ENCODE results near the gene CDCA4. TPM values are rescaled to one million over a fixed set of nuclear protein-coding genes. Genes with fewer than 3 reads are reported as not detected.

CDCA4 gene
- total and polyA plus RNA-seq, 7 experiments from 2014 or later = 8.0 to 47.8 (median 13.2) TPM

GRCh38 chr14:104985675-104986486, 35.0 kb downstream of the CDCA4 start, which contains the start of gene CLBA1:
Gene CLBA1 (plus strand): TSS chr14:104985788. CDS start chr14:104986432, 644 bp downstream.
- Mint-ChIP-seq H3K9me3 (no peaks in the 10 kb centered on the region), H3K4me3 (peak within 1 kb of the TSS; percentile 64 to 86 (median 76)), H3K4me1 (peaks cover 0 to 9% (median 4%) of the 10 kb centered on the region in 7 donors), H3K36me3 (no peaks in the 10 kb centered on the region), H3K27ac (peak within 1 kb of the TSS in 8 of 9 donors; percentile 74 to 89 (median 86)), H3K27me3 (peaks cover 0 to 5% (median 4%) of the 10 kb centered on the region in 5 donors)
- intact Hi-C loops (cut with micrococcal nuclease) = loop anchor here (1.0 to 5.0 kb wide), 8 partner anchors 35 to 505 kb away; partner anchors contain the start of genes CDCA4 (in 2 of the 2), BRF1 (in 1 of the 2), GPR132 (in 1 of the 2) and TEDC1 (in 1 of the 2)
- Histone ChIP-seq H3K4me1 (ENCODE audit: control insufficient read depth in 2 of 2, insufficient read depth in 2 of 2, low read length in 2 of 2) (no peaks in the 10 kb centered on the region), H3K27ac (ENCODE audit: low read depth, low read length) (peak within 1 kb of the TSS; percentile 72), H3K4me3 (ENCODE audit: low read length) (peak within 1 kb of the TSS; percentile 56), H3K9me3 (ENCODE audit: control insufficient read depth in 2 of 3, low read length in 3 of 3) (no peaks in the 10 kb centered on the region), H3K36me3 (ENCODE audit: control insufficient read depth in 2 of 3, insufficient read depth in 3 of 3, low read length in 3 of 3) (no peaks in the 10 kb centered on the region), H3K27me3 (ENCODE audit: control insufficient read depth in 2 of 2, insufficient read depth in 2 of 2, low read length in 2 of 2) (no peaks in the 10 kb centered on the region)
- peak; percentile 81 to 90 (median 89) for DNase-seq
- ChIA-PET POLR2A (interaction anchor here (1.1 to 1.8 kb wide), 2 partner anchors 33 to 79 kb away, joined by 4 to 5 read pairs; partner anchors contain the start of gene GPR132), CTCF (interaction anchor here (0.7 to 1.8 kb wide), 4 partner anchors 9 to 196 kb away, joined by 3 to 4 read pairs (median 4); no protein-coding TSS in a partner anchor)
- peak; percentile 96 for ATAC-seq

DNA sequence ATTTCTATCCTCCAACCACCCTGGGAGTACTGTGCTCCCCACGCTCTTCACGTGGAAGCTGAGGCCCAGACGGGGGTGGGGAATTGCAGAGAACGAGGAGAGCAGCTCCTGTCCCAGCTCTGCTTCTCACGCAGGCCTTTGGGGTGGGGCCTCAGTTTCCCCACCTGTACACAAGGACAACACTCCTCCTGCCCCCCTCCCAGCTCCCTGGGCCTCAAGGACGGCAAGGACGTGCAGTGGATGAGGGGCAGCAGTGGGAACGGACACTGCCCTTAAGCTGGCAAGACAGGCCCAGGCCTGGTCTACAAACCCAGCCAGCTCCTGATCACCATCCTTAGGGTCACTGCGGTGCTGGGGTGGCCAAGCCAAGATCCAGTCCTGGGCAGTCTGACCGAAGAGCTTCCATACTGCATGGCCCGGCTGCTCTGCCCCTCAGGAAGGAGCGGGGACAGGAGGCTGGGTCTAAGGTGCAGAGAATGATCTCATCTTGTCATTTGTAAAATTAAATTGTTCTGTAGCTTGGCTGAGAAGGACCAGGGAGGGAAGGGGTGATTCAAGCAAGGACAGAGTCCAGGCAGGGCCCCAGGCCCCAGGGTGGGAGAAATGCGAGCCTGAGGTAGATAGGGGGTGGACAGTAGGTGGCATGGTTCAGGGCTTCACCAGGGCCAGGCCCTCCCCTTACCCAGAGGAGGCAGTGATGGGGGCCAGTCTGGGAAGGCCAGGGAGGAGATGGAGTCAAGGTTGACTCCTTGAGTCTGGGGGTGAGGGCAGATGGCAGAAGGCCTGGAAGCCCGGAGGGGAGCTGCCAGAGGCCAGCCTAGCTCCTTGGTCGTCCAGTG, 36.6 kb downstream of the CDCA4 start:
- ChIA-PET CTCF (interaction anchor here (1.6 to 1.8 kb wide), 3 partner anchors 48 to 83 kb away, joined by 4 read pairs; no protein-coding TSS in a partner anchor), POLR2A (interaction anchor here (0.8 to 1.8 kb wide), 5 partner anchors 35 to 102 kb away, joined by 3 to 8 read pairs (median 4); no protein-coding TSS in a partner anchor)
- Mint-ChIP-seq H3K4me1 (peaks cover 0 to 13% (median 4%) of the 10 kb centered on the region in 7 donors), H3K27me3 (peaks cover 0 to 11% (median 5%) of the 10 kb centered on the region in 5 donors), H3K9me3 (no peaks in the 10 kb centered on the region), H3K36me3 (no peaks in the 10 kb centered on the region), H3K4me3 (peak overlapping the region; percentile 60 to 86 (median 76)), H3K27ac (peak overlapping the region in 8 of 9 donors; percentile 74 to 88 (median 84))
- Histone ChIP-seq H3K4me3 (ENCODE audit: low read length) (no peak overlapping the region), H3K9me3 (ENCODE audit: control insufficient read depth in 2 of 3, low read length in 3 of 3) (no peaks in the 10 kb centered on the region), H3K36me3 (ENCODE audit: control insufficient read depth in 2 of 3, insufficient read depth in 3 of 3, low read length in 3 of 3) (no peaks in the 10 kb centered on the region), H3K27me3 (ENCODE audit: control insufficient read depth in 2 of 2, insufficient read depth in 2 of 2, low read length in 2 of 2) (no peaks in the 10 kb centered on the region), H3K4me1 (ENCODE audit: control insufficient read depth in 2 of 2, insufficient read depth in 2 of 2, low read length in 2 of 2) (no peaks in the 10 kb centered on the region), H3K27ac (ENCODE audit: low read depth, low read length) (no peak overlapping the region)
- no peak for DNase-seq
- intact Hi-C loops (cut with micrococcal nuclease) = loop anchor here in 1 of 2 donors (2.0 kb wide), 4 partner anchors 51 to 507 kb away; partner anchors contain the start of gene TEDC1
- ATAC-seq = no peak

DNA sequence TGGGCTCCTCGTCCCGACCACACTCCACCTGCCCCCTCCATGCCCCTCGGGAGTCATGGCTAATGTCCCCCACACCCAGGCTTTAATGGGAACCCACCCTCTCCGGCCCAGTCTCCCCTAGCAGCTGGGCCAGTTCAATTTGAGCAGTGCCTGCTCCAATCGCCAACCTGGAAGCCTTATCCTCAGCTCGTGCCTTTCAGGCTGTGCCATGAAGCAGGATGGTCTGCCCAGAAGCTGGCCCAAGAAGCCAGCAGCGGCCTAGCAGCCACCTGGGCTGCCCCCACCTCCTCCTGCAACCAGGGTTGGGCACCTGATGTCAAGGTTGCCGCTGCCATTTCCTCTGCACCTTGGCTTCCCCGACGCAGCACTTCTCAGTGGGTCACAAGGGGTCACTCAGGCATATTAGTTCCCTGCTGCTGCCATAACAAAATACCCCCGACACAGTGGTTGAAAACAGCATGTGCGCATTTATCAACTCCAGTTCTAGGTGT, 37.6 kb downstream of the CDCA4 start:
- H3K9me3 Mint-ChIP-seq = no peaks in the 10 kb centered on the region
- ChIA-PET POLR2A (interaction anchor here (1.1 kb wide), 1 partner anchor 84 kb away, joined by 3 read pairs; no protein-coding TSS in a partner anchor), CTCF (no interaction called here)
- no peaks in the 10 kb centered on the region for H3K36me3 ChIP-seq (ENCODE audit: control insufficient read depth in 2 of 3, insufficient read depth in 3 of 3, low read length in 3 of 3)
- intact Hi-C loops (cut with micrococcal nuclease) = no loop called here
- H3K27me3 ChIP-seq (ENCODE audit: control insufficient read depth in 2 of 2, insufficient read depth in 2 of 2, low read length in 2 of 2) = no peaks in the 10 kb centered on the region
- no peak for DNase-seq
- no peaks in the 10 kb centered on the region for H3K36me3 Mint-ChIP-seq
- peak overlapping the region in 4 of 9 donors; percentile 21 to 72 (median 57) for H3K27ac Mint-ChIP-seq
- peak overlapping the region in 1 of 10 donors; percentile 25 for H3K4me3 Mint-ChIP-seq
- H3K27ac ChIP-seq (ENCODE audit: low read depth, low read length) = no peak overlapping the region
- H3K9me3 ChIP-seq (ENCODE audit: control insufficient read depth in 2 of 3, low read length in 3 of 3) = no peaks in the 10 kb centered on the region
- peaks cover 0 to 13% (median 9%) of the 10 kb centered on the region in 7 donors for H3K4me1 Mint-ChIP-seq
- H3K4me3 ChIP-seq (ENCODE audit: low read length) = no peak overlapping the region
- peaks cover 0 to 19% (median 8%) of the 10 kb centered on the region in 5 donors for H3K27me3 Mint-ChIP-seq
- no peaks in the 10 kb centered on the region for H3K4me1 ChIP-seq (ENCODE audit: control insufficient read depth in 2 of 2, insufficient read depth in 2 of 2, low read length in 2 of 2)
- no peak for ATAC-seq

DNA sequence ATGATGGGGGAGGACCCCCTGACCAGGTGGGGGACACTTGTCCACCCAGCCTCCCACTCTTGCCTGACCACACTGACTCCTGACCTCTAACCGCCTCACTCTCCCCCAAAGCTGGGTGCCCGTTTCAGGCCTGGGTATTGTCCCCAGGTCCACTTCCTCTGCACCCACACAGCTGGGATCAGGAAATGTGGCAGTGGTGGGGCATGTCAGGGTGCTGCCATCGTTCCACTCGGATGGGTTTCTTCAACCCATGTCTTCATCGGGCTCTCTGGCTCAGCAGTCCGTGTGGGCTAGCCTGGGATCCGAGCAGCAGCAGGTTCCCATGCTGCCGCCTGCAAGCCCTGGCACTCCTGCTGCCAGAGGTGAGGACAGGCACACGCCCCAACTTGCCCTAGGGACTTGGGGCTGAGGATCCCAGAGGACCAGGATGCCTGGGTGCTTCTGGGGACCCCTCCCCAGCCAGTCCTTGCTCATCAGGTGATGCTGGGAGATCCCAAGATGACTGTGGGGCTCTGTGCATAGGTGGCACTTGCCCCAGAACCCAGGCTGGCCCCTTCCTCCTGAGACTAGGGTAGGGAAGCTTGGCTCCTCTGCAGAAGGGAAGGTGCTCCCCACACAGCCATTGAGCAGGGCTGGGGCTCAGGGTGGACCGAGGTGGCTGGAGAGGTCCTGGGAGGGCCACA, 38.2 kb downstream of the CDCA4 start:
- intact Hi-C loops (cut with micrococcal nuclease) = no loop called here

GRCh38 chr14:104981699-104982541, 39.0 kb downstream of the CDCA4 start:
- Mint-ChIP-seq H3K9me3 (no peaks in the 10 kb centered on the region), H3K27me3 (peaks cover 0 to 23% (median 8%) of the 10 kb centered on the region in 5 donors), H3K27ac (peak overlapping the region in 2 of 9 donors; percentile 49 to 65), H3K36me3 (no peaks in the 10 kb centered on the region), H3K4me1 (peaks cover 0 to 15% (median 9%) of the 10 kb centered on the region in 7 donors), H3K4me3 (no peak overlapping the region)
- Histone ChIP-seq H3K27me3 (ENCODE audit: control insufficient read depth in 2 of 2, insufficient read depth in 2 of 2, low read length in 2 of 2) (peaks cover 0 to 6% of the 10 kb centered on the region in 2 donors), H3K36me3 (ENCODE audit: control insufficient read depth in 2 of 3, insufficient read depth in 3 of 3, low read length in 3 of 3) (no peaks in the 10 kb centered on the region), H3K9me3 (ENCODE audit: control insufficient read depth in 2 of 3, low read length in 3 of 3) (no peaks in the 10 kb centered on the region), H3K4me3 (ENCODE audit: low read length) (no peak overlapping the region), H3K27ac (ENCODE audit: low read depth, low read length) (no peak overlapping the region), H3K4me1 (ENCODE audit: control insufficient read depth in 2 of 2, insufficient read depth in 2 of 2, low read length in 2 of 2) (peaks cover 0 to 7% of the 10 kb centered on the region in 2 donors)
- intact Hi-C loops (cut with micrococcal nuclease) = no loop called here
- ATAC-seq = no peak
- DNase-seq = no peak
- ChIA-PET CTCF (interaction anchor here (1.3 to 1.8 kb wide), 2 partner anchors 62 to 63 kb away, joined by 4 read pairs; no protein-coding TSS in a partner anchor), POLR2A (no interaction called here)

More for the DNA sequence above, 38.2 kb downstream of the CDCA4 start:
- ChIA-PET CTCF (no interaction called here), POLR2A (no interaction called here)
- Histone ChIP-seq H3K27ac (ENCODE audit: low read depth, low read length) (no peak overlapping the region), H3K36me3 (ENCODE audit: control insufficient read depth in 2 of 3, insufficient read depth in 3 of 3, low read length in 3 of 3) (no peaks in the 10 kb centered on the region), H3K27me3 (ENCODE audit: control insufficient read depth in 2 of 2, insufficient read depth in 2 of 2, low read length in 2 of 2) (no peaks in the 10 kb centered on the region), H3K4me3 (ENCODE audit: low read length) (no peak overlapping the region), H3K9me3 (ENCODE audit: control insufficient read depth in 2 of 3, low read length in 3 of 3) (no peaks in the 10 kb centered on the region), H3K4me1 (ENCODE audit: control insufficient read depth in 2 of 2, insufficient read depth in 2 of 2, low read length in 2 of 2) (peaks cover 0 to 2% of the 10 kb centered on the region in 2 donors)
- no peaks in the 10 kb centered on the region for H3K9me3 Mint-ChIP-seq
- H3K36me3 Mint-ChIP-seq = no peaks in the 10 kb centered on the region
- DNase-seq = no peak
- peak overlapping the region in 2 of 9 donors; percentile 49 to 65 for H3K27ac Mint-ChIP-seq
- no peak for ATAC-seq
- H3K4me3 Mint-ChIP-seq = no peak overlapping the region
- peaks cover 0 to 21% (median 8%) of the 10 kb centered on the region in 5 donors for H3K27me3 Mint-ChIP-seq
- peaks cover 0 to 15% (median 11%) of the 10 kb centered on the region in 7 donors for H3K4me1 Mint-ChIP-seq
